HG02798 (cell line): ENCODE results near the gene PLK3.
"Not testable (repeated sequence)": the region's sequence is repeated elsewhere in the genome, so short reads cannot be mapped to it uniquely, and the experiment has no call there.

Experiments used
- ATAC-seq: cut with Tn5 transposase; IDR thresholded peaks from one replicate; pipeline ENCODE4 v1.9.1; 2021; ENCODE audit warnings: mild to moderate bottlenecking; ENCODE audit not compliant: unreplicated experiment, poor library complexity

Gene PLK3

DNA sequence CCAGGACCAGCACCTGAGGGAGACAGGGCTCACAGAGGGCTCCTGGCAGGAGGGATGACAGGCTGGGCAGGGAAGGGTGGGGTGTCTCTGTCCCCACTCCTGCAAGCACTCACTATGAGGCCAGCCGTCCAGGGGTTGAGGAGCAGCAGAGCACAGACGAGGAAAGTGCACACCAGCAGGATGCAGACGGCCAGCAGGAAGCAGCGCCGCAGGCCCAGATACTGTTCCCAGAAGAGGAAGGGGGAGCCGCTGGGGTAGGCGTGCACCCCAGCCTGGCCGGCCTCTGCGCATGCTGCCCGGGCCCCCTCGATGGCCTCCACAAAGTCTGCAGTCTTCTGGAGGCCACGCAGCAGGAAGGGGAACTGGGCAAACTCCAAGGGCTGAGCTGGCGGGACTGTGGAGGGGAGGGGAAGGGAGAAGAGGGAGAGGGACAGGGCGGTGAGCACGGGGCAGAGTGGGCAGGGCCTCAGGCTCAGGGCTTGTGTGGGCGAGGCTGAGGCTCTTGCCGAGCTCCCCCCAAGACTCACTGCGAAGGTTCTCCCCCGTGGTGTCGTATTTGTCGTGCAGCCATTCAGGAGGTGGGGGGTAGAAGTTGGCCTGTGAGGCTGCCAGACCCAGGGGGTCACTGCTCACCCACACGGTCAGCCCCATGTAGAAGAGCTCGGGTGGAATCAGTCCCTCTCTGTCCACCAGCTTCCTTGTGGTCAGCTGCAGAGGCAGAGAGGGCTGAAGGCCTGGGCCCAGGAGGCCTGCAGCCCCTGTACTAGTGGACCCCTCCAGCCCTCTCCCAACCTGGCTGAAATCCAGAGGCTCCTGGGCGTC is 26.4 kb downstream of the PLK3 start:
- ATAC-seq = no peak

DNA sequence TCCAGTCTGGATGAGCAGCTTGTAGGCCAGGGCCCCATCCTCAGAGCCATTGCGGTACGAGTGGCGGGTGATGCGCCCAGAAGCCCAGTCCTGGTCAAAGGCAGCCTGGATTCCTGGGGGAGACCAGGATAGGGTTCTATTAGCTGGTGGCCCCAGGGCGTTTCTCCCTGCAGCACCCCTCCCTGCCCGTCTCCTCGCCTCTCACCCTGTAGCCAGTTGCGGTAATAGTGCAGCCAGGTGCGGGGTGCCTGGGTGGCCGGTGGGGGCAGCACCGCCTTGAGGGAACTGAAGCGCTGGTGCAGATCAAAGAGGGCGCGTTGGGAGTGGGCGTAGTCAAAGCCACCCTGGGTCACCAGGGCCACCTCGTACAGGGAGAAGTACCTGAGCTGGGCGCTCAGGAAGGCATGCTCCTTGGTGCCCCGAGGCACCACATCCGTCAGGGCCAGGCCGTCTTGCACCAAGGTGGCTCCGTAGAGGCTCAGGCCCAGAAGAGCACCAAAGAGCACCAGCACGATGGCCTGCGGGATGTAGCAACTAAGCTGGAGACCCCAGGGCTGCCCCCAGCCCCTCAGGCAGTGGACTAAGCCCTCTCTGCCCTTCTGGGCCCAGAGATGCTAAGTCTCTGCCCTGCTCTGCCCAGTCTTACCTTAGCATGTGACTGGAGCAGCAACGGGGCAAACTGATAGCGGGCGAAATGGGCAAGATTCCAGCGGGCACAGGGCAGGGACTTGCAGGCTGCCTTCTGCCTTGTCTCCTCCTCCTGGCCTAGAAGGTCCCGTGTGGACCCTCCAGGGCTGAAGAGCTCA is 27.2 kb downstream of the PLK3 start:
- ATAC-seq = no peak

DNA sequence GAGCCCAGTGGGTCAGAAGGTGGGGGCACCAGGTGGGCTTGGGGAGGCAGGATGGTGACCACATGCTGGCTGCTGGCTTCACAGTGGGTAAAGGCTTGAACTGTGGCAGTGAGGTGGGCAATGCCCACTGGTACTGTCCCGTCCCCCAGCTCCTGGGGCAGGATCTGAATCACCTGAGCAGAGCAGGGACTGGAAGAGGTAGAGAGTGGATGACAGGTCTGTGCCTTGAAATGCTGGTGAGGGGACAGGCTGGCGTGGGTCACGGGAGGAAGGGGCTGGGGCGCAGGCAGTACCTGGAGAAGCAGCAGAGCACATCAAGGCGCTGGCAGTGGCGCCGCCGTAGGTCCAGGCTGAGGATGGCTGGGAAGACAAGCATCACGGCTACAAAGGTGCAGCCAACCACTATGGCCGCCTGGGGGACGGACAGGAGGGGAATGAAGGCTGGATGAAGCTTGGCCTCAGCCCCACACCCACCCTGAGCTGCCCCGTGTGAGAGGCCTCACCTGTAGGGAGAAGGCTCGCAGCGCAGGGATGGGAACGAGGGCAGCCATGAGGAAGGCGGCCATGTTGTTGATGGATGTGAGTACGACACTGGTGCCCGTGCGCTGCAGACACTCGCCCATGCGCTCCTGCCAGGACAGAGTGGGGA is 27.9 kb downstream of the PLK3 start:
- no peak for ATAC-seq

DNA sequence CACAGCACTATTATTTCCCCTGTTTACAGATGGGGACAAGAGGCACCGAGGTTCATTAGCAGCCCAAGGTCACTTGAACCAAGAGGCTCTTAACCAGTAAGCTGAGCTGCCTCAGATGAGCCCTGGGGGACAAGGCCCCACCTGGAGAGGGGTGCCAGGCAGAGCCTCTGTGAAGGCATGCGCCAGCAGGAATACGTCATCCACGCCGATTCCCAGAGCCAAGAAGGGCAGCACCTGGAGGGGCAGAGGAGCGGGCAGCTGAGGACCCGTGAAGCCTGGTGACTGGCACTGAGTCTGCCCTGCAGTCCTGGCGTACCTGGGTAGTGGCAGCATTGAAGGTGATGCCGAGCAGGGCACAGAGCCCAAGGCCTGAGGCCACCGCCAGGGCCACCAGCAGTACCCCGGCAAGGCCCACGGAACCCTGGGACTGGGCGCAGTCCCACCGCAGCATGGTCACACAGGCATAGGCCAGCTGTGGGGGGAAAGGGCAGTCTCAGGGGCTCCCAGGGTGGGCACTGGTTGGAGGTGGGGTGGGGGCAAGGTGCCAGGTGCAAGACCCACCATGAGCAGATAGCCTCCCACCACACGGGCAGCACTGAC is 28.8 kb downstream of the PLK3 start:
- no peak for ATAC-seq

DNA sequence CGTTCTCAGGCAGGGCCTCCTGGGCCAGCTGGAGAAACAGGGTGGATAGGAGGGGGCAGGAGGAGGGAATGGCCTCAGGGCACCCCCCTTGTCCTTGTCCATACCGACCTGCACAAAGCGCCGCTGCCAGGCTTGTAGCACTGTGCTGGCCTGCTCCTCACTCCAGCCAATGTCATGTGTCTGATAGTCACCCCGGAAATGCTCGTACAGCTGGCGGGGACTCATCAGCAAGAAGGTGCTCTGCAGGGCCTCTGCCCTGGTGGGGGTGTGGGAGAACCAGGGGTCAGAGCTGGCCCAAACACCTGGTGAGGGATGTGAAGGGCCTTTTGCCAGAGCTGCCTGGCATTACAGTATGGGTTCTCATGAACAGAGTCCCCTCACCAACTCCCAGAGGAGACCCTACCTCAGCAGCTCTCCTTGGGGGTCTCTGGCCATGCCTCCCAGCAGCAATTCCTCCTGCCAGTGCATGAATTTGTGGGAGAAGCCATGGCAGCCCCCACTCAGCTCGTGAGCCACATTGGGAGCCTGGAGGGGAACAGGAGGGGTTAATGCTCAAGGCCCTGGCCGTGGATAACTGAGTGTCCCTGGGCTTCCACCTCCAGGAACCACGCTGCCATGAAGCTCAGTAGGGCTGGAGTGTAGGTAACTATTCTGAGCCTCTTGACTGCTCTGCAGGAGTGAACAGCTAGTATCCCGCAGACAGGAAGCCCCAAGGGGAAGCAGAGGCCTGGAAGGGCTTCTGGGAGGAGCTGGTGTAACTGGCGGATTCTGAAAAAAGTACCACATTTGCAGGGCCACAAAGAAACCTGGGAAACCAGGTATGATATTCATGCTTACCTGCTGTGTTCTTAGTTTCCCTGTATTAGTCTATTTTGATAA is 29.6 kb downstream of the PLK3 start:
- no peak for ATAC-seq

DNA sequence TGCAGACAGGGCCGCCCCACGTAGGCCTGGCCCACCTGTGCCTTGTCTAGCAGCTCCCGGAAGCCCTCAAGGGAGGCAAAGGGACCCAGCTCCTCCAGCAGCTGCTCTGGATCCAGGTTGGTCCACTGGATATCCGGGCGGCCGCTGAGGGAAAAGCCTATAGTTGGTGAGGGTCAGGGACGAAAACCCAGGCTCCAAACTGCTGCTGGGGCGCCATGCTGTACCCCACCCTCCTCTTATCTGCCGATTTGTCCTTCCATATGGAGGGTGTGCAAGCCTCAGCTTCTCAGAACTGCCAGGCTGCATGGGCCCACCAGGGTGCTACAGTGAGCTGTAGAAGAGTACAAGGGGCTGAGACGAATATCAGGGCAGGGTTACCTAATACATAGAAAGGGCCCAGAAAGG is 30.7 kb downstream of the PLK3 start:
- ATAC-seq = no peak

DNA sequence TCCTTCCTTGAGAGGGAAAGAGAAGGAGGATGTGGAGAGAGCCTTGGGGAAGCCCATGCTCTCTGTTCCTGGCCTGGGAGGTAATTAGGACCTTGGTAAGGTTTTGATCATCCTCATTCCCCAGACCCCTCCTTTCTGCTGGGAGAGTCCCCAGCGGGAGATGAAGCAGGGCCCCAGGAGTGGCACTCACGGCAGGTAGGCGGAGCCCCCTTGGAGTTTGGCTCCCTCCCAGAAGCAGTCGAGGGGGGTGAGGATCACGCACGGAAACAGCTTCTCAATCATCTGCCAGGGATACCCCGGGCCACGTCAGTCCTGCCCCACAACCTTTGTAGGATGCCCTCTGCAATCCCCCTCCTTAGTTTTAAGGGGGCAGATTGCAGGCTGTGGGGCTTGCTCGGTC is 31.3 kb downstream of the PLK3 start:
- no peak for ATAC-seq

DNA sequence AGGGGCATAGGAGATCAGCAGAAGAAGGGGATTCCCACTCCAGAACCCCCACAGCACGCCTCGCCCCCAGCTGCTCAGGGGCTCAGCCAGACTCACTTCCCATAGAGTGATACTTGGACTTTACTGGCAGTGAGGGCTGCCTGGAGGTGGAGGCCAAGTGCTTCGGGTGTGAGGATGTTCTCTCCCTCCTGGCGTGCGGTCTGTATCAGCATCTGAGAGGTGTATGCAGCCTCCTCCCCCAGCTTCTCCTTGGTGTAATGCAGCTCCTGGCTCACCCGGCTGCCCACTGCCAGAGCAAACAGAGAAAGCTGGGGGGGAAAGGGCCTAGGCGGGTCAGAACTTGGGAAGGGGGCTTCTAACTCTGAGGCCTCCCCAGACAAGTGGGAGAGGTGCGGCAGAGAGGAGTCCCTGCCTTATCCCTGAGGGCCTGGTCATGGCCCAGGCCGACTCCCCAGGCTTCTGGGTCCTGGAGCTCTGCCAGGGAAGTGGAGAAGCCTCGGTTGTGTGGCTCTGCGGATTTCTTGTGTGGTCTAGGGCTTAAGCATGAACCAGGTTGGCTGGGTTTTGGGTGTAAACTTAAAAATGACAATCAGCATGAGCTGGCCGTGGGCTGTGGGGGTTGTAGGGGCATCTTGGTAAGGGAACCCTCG is 32.0 kb downstream of the PLK3 start:
- no peak for ATAC-seq

DNA sequence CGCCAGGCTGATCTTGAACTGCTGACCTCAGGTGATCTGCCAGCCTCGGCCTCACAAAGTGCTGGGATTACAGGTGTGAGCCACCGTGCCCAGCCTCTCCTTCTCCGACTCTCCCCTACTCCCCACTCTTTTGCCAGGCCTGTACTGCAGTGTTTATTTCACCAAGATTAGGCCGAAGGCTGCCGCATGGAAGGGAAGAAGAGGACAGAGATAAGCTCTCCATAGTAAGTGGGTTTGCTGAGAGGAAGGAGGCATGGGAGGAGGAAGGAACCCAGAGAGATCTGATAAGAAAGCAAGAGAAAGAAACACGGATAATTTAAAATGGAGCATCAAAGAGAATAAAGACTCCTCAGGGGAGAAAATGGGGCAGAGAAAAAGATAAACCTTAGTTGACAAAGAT is 34.2 kb downstream of the PLK3 start:
- ATAC-seq = no peak

DNA sequence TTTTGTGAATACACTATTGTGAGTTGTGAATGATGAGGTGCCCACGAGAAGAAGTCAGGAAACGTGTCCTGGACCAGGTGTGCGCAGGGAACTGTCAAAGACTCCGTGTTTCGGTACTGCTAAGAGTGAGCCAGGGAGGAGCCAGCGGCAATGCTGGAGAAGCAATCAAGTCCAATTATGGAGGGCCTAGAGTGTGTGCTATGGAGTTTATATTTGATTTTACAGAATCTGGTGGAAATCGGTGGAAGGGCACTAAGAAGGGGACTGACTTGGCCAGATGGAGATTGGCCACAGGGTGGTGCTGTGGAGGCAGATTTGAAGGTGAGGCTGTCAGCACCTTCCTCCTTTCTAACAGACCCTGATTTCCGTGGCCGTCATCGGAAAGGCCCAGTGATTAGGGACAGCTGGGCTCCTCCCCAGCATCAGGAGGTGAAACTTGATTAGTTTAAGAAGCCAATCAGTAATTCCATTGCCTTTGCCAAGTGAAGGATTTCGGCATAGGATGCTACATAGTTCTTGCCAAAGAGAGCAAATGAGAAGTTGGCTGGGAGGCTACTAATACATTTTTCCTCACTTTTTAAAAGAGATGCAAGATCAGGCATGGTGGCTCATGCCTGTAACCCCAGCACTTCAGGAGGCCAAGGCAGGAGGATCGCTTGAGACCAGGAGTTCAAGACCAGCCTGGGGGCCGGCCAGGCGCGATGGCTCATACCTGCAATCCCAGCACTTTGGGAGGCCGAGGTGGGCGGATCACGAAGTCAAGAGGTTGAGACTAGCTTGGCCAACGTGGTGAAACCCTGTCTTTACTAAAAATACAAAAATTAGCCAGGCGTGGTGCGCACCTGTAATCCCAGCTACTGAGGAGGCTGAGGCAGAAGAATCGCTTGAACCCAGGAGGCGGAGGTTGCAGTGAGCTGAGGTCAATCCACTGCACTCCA is 35.8 kb downstream of the PLK3 start:
- peak; percentile 67 for ATAC-seq

DNA sequence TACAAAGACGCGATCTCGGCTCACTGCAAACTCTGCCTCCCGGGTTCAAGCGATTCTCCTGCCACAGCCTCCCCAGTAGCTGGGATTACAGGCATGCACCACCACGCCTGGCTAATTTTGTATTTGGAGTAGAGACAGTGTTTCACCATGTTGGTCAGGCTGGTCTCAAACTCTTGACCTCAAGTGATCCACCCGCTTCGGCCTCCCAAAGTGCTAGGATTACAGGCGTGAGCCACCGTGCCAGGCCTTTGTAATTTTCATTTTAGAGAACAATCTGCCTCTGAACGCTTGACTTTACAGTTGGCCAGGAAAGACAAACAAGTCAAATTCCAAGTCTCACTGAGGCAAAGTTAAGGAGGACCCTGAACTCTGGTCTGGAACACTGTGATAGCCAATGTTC is 38.1 kb downstream of the PLK3 start:
- ATAC-seq = not testable (repeated sequence)

DNA sequence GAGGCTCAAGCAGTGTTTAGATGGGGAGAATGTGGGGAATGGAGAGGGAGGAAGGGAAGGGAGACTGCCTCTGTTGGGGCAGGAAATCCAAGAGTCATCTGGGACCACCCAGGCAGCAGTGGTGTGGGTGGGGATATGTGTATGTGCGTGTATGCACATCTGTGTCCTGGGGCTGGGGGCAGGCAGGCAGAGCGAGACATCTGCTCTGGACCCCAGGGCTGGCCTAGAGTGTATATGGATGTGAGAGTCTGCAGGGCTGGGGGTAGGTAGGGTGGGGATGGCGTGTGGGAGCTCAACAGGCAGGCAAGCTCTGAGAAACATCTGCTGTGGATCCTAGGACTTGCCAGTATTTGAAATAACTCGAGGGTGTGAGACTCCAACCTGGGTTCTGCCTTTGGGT is 39.4 kb downstream of the PLK3 start:
- ATAC-seq = no peak

DNA sequence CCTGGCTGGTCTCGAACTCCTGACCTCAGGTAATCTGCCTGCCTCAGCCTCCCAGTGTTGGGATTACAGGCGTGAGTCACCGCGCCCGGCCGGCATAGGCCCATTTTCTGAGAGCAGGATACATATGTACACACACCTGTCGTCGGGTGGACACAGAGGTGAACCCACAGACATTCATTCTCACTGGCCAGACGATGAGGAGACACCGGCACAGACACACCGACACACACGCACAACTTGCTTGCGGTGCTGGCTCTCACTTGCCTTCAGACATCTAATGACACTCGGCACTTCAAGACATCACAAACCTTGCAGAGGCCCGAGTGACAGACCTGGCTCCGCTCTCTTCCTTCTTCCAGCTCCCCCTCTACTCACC is 42.3 kb downstream of the PLK3 start:
- no peak for ATAC-seq

DNA sequence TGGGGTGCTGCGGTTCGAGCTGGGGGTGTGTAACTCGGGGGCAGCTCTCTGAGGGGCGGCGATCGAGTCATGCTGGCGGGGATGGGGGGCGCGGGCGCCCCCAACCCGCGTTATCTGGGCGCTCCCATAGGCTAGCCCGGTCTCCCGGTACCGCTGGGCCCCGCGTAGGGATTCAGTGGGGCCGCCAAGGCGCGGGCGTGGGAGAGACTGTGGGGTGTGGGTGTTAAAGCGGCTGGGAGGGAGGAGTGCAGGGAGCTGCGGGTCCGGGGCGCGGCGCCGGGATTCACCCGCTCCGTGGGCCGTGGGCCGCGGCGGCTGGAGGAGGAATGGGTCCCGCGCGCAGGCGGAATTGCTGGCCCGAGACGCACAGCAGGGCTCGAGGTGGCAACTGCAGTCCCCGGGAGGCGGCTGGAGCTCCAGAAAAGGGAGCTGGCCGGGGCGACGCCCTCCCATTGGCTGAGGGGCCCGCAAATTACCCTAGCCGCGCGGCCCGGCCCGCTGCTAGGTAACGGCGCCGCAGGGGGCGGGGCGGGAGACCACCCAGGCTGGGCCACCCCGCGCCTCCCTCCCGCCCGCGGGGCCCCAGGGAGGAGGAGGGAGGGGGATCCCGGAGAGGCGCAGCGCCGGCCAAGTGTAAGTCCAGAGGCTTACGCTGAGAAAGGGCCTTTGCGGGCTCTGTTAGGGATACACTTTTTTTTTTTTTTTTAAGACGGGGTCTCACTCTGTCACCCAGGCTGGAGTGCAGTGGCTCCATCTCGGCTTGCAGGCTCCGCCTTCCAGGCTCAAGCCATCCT is 42.9 kb downstream of the PLK3 start, which contains the start of gene PTCH2:
Gene PTCH2 (minus strand): TSS at position 392 of the 794 bp plus-strand sequence. CDS start 321 bp downstream, at position 71.
- peak; percentile 44 for ATAC-seq

DNA sequence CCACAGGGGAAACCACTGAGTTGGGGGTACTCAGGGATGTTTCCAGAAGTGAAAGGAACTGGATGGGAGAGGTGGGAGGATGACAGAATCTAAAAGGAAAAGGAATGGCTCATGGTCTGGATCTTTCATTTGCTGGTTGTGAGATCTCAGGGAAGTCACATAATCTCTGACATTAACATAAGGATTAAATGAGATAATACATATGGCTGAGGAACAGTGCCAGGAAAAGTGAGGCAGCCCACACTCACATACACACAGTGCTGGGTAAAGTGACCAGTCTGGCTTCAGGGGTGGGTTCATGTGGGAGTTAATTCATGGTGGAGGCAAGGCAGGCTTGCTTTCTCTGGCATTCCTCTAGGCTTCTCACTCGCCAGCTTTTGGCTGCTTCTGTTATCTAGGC is 46.8 kb downstream of the PLK3 start:
- no peak for ATAC-seq

DNA sequence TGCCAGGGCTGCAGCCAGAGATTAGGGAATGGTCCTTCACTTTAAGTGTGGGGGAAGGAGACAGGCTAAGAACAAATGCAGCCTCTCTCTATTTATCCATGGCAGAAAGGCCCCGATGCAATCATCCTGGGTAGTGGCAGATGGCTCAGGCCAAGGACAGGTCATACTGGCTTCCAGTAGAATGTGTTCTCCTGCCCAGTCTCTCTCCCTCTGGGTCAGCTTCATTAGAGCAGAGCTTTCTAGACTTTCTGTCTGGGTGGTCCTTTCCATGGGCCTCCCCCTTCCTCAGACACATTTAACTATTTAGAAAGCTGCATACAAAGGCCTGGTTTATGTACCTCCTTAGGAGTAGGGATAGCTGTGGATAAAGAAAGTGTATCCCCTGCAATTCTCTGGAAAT is 47.7 kb downstream of the PLK3 start:
- no peak for ATAC-seq

DNA sequence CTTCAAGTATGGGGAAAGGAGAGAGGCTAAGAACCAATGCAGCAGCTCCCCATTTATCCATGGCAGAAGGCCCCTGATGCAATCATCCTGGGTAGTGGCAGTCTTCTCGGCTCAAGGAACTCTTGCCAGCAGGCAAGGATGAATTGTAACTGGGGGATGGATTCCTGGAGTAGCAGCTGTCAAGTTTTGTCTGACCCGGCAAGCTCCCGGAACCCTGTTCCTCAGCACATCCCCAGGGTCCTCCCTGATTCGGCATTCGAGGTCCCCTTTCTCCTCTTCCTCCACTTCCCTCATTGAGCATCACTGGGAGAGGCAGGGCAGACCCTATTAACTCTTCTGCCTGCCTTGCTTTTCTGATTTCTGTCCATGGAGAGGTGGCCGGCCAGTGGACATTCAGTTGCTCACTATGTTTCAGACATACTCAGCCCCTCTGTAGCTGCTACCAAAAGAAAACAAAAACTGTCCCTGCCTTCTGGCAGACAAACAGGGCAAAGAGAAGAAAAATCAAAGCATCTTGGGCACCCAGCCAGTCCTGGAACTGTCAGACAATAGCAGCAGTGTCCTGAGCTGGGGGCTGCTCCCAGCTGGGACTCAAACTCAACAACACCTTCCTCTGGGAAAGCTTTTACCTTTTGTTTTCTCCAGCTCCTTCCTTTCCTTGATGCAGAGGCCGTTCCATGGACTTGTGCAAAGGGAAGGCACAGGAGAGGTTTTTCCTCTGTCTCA is 48.4 kb downstream of the PLK3 start:
- ATAC-seq = no peak
